Effector CD4-positive, alpha-beta T cell (primary cell): ENCODE data around the gene CCBE1.

Experiments used
- DNase-seq: peaks from one replicate; pipeline ENCODE4 v3.0.0-alpha.2; 2020

The CCBE1 gene

DNA sequence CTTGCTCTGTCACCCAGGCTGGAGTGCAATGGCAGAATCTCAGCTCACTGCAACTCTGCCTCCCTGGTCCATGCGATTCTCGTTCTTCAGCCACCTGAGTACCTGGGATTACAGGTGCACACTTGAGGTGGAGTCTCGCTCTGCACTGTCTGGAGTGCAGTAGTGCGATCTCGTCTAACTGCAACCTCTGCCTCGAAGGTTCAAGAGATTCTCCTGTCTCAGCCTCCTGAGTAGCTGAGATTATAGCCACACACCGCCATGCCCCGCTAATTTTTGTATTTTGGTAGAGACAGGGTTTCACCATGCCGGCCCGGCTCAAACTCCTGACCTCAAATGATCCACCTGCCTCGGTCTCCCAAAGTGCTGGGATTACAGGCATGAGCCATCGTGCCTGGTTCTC is 83.3 kb downstream of the CCBE1 start:
- DNase-seq: no peak

DNA sequence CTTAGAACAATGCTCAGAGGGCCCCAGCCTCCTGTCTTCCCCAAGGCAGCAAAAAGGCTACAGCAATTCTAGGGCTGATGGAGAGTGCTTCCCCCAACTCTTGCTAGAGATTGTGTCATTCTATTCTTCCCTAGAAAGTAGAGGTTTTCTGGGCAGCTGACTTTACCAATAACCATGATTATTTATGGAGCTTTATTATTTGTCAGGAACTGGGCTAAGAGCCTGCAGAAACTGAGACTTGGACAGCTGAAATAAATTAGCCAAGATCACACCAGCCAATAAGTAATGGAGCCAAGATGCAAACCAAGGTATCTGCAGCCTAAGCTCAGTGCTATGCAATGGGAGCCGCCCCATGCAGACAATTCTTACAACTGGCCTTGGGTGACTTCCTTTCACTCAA is 84.8 kb downstream of the CCBE1 start:
- no peak for DNase-seq

DNA sequence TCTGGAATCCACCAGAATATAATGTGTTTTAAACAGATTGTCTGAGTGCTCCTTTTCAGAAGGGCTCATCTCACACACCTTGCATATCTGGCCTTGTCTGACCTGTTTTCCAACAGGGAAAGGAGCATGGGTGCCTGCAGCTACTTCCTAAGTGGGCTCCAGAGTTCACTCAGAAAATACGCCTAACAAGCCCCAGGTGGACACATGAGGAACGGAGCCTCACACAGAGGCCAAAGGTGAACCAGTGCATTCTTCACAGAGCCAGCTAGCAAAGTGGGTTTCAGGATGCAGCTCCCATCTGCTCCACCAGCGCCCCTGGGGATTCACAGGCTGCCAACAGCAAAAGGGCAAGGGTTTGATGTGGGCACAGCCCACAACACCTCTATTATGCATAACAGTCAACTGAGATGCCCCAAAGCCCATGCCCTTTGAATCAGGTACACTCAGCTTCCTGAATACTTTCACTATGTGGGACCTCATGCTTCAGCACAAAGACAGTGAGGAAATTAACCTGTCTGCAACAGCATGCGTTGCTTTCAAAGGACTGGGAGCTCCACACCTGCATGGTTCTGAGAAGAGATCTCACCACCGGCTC is 86.6 kb downstream of the CCBE1 start:
- no peak for DNase-seq

DNA sequence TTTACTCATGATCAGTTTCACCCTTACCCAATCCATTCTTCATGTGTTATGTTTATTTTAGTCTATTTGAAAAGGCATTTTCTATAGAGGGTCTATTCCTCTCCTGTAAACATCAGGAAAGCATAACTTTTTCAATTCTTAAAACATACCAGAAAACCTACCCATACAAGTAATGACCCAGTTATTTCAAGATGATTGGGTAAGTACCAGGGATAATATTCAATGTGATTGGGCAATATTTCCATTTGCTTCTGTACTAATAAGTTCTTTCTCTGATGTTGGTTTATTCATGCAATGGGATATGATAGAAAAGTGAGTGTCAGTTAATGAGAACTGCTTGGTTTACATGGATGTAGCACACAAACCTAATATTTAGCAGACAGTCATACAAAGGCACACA is 87.6 kb downstream of the CCBE1 start:
- no peak for DNase-seq

DNA sequence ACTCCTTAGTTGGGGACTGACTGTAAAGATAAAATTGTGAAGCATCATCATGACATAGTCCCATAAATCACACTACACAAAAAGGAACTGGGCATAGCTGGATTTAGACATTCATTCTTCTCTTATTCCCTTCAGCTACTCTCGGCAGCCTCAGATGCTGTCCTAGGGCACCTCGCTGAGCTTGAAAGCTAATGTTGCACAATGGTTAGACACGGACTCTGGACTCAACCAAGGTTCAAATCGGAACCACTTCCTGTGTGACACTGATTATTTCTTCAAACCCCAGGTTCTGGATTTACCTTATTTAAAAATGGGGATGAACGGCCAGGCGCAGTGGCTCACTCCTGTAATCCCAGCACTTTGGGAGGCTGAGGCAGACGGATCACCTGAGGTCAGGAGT is 89.8 kb downstream of the CCBE1 start:
- no peak for DNase-seq

DNA sequence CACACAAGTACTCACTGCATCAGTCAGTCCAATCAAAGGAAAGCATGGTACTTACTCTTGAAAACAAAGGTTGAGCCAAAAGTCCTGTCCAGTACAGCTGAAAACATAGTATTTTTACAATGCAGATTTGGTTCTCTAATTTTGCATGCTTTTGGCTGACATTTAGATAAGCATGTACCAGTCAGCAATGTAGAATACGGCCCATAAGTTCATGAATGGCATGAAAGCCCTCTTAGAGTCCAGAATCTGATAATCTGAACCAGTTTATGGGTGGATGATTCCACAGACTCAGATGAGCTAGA is 90.2 kb downstream of the CCBE1 start:
- no peak for DNase-seq

DNA sequence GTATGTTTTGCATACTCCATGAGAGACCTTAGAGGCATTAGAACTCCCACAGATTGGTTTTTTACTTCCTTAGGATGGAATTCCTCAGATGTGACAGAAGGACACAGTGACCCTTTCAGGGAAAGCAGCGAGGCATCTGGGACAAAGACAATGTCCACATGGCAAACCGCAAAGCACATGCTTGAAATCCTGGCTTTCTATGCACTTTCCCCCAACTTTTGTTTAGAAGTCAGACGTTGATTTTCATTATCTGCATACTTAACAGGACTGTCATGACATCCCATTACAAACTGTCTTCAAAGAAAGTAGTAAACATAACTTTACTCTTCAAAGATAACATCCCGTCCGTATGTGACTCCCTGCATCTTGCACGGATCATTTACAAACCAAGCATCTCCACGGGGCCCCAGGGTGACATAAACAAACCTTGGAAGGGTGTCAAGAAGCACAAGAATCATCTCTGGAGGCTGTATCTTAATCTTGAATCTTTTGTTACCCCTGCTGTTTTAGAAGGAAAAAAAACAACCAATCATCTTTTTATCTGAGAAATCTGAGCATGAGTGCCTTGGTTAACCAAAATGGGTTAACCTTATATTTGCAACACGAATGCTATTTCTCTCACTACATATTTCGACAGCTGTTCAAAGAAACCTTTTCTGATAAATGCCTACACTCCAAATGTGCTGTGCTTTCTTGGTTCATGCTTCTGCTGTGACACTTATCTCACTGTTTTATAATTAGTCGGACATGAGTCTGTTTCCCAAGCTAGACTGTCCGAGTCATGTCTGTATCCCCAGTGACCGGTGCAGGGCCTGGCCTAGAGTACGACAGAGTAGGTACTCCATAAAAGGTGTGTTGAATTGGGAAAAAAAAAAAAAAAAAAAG is 90.8 kb downstream of the CCBE1 start:
- DNase-seq: no peak

DNA sequence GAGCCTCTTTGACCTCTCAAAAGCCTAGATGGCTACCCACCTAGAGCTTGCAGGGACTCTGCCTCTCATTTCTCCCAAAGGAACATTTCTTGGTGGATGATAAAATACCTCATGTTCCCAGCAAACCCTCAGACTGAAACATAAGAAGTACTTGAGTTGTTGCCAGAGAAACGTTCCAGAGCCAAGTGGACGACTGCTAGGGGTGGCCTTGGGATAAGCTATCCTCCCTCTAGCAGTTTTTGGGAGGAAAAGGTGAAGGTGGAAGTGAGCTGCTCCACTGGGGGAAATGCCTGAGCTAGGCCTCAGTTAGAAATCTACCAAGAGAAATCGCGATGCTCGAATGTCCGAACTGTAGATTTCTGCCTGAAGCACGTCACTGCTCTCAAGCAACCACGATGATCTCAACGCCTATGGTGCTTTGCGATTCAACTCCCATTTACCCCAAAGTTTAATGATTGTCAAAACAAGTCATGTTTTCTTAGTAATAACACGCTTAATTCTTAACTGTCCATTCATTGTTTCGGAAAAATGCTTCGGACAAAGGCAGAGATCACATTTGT is 91.5 kb downstream of the CCBE1 start:
- no peak for DNase-seq

DNA sequence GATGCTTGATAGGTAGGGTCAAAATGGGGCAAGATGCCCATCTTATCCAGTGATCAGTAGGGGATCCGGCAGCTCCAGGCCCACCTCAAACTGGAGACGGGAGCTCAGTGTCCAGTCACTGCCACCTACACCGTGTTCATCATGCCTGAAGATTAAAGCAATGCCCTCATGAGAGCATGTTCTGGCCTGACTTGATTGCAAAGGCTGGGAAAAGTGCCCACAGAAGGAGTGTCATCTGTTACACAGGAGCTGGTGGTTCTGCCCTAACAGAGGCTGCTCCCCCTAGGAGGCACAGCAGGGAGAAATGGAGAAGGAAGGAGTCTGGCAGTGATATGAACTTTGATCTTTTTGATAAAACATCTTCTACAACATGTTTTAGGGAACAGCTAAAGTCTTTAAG is 92.3 kb downstream of the CCBE1 start:
- DNase-seq: no peak

DNA sequence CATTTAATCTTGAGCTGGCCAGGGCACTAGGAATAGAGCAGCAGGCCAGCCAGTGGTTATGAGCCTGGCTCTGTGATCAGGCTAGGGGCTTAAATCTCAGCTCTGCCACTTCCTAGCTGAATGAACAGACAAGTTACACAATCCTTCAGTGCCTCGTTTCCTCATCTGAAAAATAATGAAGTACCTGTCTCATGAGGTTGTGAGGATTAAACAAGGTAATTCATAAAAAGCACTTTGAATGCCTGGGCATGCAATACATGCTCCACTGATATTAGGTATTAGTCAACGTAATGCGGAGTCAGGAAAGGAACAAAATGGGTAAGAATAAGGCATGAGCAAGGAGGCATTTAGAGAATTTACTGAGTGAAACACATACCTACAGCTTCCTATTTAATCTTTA is 100.2 kb downstream of the CCBE1 start:
- no peak for DNase-seq

DNA sequence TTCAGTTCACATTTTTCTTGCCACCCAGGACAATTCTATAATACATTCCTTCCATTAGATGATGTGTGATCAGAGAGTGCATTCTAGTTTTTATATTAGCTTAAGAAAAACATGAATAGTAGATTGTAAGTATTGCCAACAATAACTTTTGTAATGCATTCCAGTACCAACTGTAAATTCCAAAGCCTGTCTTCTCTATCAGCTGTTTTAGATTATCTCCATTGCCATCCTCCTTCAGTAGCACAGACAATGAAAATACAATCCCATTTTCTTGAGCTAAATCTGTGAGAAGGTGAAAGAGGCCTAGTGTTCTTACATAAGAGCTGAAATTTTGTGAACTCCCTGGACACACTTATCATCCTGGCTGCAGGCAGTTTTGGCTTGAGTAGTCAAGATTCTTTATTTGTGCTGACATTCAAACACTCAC is 103.9 kb downstream of the CCBE1 start:
- no peak for DNase-seq

DNA sequence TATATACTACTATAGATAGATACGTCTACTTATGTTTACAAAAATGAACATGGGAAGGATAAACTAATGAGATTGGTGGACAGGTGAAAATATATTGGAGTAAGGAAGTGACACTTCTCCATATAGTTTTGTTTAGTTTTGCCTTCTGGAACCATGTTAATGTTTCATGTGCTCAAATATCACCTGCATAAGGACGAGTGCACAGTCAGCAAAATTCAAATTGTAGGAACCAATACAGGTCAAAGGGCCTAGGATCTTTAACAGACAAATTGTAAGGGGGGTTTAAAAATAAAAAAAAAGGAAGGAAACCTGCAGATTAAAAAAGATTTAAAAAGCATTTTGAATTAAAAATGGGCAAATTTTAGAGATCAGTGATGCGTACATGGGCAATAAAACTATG is 104.6 kb downstream of the CCBE1 start:
- DNase-seq: no peak

DNA sequence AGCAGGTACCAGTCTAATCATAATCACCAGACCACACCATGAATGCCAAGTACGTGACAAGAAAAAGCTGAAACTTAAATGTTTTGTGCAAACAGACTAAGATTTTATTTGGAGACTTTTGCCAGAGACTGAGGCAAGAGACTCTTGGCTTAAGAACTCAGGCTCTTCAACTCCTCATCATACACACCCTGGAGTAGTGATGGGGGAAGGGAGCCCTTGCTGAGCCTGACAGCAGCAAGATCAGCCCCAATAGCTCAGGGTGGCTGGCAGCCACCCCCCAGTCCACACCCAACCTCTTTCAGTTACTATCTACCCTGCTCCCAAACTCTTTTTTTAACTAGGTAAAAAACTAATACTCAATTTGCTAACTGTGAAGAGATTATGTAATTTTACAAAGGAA is 114.8 kb downstream of the CCBE1 start:
- no peak for DNase-seq

DNA sequence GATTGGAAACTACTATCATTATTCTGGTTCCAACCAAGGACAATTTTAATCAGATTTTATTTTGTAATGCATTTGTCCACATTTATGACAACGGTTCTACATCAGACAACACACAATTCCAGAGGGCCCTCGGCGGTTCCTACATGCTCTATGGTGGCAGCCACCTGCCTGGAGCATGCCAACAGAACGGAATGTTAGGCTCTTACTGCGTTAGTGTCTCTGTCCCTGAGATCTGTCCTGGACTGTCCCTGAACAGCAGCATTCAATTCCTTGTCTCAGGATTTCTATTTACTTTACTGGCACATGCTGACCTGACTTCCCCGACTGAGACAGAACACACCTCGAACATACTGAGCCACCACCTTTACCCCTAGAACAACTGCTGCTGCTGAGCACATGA is 117.7 kb downstream of the CCBE1 start:
- DNase-seq: no peak

DNA sequence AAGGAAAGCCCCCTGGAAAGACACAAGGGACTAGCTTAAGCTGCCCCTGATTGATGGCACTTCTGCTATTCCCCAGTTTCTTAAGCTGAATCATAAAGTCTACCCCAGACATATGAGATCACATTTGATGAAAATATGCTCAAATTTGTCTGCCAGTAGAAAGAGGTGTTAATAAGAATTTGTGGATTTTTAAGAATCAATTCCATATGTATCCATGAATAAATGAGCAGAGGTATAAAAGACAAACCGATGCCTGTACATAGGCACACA is 119.9 kb downstream of the CCBE1 start:
- no peak for DNase-seq

DNA sequence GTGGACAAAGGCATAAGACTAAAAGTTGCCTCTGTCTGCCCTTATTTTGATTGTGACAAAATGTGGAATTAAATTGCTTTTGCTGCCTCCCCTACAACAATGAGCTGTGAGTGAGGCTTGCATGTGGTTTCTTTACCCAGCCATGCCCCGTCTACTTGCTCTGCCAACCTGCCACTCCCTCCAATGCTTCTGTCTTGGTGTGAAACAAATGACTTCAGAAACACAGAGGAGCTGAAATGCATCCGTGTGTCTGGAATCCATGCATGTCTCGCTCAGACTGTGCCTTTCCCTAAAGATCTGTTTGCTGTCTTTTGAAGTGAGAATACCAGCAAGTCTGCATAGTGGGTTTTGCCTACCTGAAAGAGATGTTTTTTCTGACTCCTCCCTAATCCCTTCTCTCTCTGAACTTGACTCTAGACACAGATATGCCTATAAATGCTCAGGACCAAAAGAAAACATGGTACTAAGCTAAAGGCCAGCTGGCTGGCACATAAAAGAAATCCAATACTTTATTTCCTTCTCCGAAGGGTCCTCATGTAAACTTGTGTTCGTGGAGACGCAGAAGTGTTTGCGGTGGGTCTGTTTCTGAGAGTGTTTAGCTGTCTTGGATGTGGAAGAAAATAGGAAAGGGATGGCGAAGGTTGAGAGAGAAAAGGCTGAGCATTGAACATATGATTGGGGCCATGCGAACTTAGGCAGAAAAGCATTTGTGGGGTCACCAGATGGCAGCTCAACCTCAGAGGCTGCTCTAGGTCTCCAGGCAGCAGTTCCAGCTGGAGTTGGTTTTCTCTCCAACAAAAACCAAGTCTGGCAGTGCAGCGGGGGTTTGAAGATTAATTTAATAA is 120.5 kb downstream of the CCBE1 start:
- DNase-seq: no peak

DNA sequence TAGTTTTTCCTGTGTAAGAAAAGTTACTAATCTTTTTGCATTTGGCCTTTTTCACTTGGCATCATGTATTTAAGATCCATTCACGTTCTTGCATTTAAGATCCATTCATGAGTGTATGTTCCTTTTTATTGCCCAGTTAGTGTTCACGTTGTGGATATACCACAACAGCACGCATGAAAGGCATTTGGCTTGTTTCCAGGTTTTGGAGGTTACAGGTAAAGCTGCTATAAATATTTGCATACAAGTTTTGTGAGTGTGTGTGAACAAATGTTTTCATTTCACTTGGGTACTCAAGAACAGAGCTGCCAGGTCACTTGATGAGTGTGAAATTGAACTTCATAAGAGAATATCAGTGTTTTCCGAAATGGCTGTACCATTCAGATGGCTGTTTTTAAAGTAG is 121.2 kb downstream of the CCBE1 start:
- DNase-seq: no peak

DNA sequence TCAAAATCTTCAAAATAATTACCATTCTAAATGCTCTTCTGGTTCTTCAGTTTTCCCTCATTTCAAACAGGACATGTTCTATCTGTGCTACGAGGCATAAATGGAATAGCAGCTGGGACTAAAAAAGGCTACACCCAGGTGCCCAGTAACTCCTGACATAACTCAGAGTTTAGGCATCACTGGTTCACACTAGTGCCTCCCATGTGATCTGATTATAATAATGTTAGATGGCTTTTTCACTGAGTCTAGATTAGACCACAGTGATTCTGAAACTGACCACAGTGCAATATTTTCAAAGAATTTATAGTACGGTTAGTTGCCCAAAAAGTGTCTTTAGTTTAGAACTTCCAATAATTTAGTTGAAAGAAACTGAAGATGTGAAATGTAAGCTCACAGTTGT is 123.3 kb downstream of the CCBE1 start:
- no peak for DNase-seq

DNA sequence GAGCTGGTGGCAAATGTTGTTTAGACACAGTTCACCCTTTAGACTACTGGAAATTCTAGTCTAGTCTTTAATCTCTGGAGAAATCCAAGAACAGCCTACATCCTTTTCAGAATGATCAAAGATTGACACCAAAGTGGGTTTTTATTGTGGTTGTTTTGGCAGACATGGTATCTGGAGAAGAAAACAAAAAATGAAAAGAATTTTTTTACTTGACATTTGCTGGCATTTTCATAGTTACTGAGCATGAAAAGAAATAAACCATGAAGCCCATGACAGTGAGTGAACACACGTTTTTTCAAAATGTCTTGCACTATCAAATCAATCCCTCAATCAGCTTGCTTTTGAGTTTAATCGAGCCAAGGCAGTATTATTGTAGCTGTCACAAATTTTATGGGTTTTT is 125.3 kb downstream of the CCBE1 start:
- DNase-seq: no peak

DNA sequence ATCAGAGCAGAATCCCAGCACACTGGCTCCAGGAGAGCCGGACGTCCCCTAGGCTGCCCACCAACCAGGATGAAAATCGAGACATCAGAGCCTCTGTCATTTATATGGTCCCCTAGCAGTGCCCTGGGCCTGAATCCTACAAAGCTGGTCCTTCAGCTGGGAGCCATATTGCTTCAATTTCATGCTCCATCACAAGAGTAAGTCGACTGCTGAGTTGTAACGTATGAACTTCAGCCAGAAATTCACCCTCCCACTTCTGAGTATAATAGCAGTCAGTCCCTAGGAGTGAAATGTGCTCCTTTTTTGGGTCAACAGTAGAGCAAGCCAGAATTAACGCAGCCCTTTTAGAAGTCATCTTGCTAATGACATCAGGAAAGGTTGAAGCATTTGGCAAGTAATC is 126.4 kb downstream of the CCBE1 start:
- no peak for DNase-seq

DNA sequence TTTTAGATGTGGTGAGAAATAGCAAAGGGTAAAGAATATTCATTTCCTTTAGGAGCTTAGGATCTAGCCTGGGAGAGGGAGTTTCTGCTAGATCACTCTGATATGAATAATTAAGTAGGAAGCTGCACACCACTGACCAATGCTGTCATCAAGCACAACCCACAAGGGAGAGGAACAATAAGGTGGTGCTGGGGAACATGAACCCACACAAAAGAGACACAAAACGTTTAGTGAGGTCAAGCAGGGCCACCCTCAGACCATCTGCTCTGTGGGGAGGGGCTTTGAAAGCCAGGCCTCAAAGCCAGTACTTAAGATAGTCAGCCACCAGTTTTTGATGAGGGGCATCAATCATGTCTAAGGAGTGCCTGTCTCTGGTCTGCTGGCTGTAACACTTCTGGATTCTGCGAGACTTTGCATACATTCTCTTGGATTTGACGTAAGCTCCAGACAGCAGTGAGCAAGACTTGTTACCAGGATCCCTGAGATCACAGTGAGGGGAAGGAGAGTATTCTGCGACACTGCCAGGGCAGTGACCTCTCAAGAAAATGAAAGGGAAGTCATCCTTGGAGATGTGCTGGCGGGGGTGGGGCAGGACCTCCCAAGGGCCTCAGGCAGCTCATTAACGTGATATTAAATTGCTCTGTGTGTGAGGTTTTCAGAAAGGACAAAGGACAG is 127.0 kb downstream of the CCBE1 start:
- no peak for DNase-seq

DNA sequence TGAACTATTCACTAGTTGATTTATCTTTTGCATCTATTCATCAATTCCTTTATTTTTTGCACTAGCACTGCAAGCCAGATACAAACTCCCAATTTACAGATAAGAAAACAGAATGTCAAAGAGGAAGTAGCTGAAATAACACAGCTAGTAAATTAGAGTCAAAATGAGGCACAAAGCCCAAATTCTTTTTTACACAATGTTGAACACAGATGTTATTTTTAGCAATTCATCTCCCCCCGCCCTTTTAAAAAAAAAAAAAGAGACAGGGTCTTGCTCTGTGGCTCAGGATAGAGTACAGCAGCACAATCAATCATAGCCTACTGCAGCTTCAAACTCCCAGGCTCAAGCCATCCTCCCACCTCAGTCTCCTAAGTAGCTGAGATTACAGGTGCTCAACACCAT is 127.8 kb downstream of the CCBE1 start:
- DNase-seq: no peak

DNA sequence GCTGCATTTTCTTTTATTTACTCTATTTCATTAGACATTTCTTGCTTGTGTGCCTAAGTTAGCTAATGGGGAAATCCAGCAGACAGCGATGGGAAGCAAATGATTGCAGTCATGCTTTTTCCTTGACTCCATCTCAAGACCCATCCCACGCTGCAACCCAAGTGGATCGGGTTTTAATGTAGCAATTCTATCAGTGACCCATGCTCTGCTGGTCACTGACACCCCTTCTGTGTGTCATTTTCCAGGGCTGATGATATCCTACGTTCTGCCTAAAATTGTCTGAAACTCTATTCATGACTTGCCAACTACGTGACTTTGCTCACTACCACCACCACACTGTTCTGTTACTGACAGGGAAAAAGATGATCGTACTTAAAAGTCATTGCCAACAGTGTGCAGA is 129.8 kb downstream of the CCBE1 start:
- DNase-seq: no peak
